Measurements from ENCODE around the gene NOL8.

GRCh38 chr9:92342825-92343488, 17.8 kb upstream of the NOL8 start:
- TF ChIP-seq CTCF (IDR thresholded peaks at IDR 0.05), result peak in 2 of 3 experiments; percentile 40 to 47
- no peak for TF ChIP-seq POLR2A (IDR thresholded peaks at IDR 0.05)
